Stomach (tissue), 9 donors: ENCODE data around the gene PSENEN. TPM values are rescaled to one million over a fixed set of nuclear protein-coding genes. Genes with fewer than 3 reads are reported as not detected.

Experiments used
- DNase-seq, 2 donors: peaks; one replicate each; pipeline versions ENCODE4 v3.0.0 to v3.0.0-alpha.2; 2013 to 2019
- H3K27ac ChIP-seq, 5 donors: fragments of 200-600 bp in 4 of 5; sonication (generic) in 4 of 5; one replicate each; pipeline ENCODE4 v1.5.1; 2013 to 2019; ENCODE audit warnings: mild to moderate bottlenecking in 1 of 5, moderate library complexity in 1 of 5
- H3K27me3 ChIP-seq, 3 donors: fragments of 200-600 bp; sonication (generic); one replicate each; pipeline ENCODE4 v1.5.1; 2017 to 2019; ENCODE audit warnings: mixed run types in 1 of 3
- H3K36me3 ChIP-seq, 4 donors: fragments of 200-600 bp; sonication (generic); 1 replicate in 3 of 4; 2 replicates in 1 of 4; pipeline ENCODE4 v1.5.1; 2016 to 2019
- H3K4me1 ChIP-seq, 4 donors: fragments of 200-600 bp; sonication (generic); one replicate each; pipeline ENCODE4 v1.5.1; 2016 to 2019
- H3K4me3 ChIP-seq, 4 donors: fragments of 200-600 bp; sonication (generic) in 3 of 4; one replicate each; pipeline ENCODE4 v1.5.1; 2016 to 2019; ENCODE audit warnings: mild to moderate bottlenecking in 1 of 4
- H3K9me3 ChIP-seq, 4 donors: fragments of 200-600 bp; sonication (generic); one replicate each; pipeline ENCODE4 v1.5.1; 2016 to 2019
- CTCF ChIP-seq, 7 experiments: fragments of 450-650 bp in 4 of 7; fragments of 200-600 bp in 3 of 7; sonication (generic) in 3 of 7; IDR thresholded peaks; one replicate each; pipeline ENCODE4 v1.5.1; 2016 to 2019; ENCODE audit warnings: antibody characterized with exemption in 7 of 7, control low read depth in 2 of 7, mild to moderate bottlenecking in 1 of 7
- EP300 ChIP-seq: sonication (generic); formaldehyde crosslinking; IDR thresholded peaks from one replicate; pipeline ENCODE4 v1.6.1; 2017; ENCODE audit warnings: antibody characterized with exemption
- POLR2A ChIP-seq, 4 donors: fragments of 450-650 bp; IDR thresholded peaks; one replicate each; pipeline ENCODE4 v1.6.1; 2016; ENCODE audit warnings: antibody characterized with exemption in 4 of 4, control low read depth in 2 of 4, mild to moderate bottlenecking in 1 of 4, moderate library complexity in 1 of 4
- POLR2AphosphoS5 ChIP-seq, 3 donors: sonication (generic); formaldehyde crosslinking; IDR thresholded peaks; one replicate each; pipeline ENCODE4 v1.6.1; 2016; ENCODE audit warnings: antibody characterized with exemption in 3 of 3
- WGBS, 5 donors: extraction: QIAGEN DNeasy Blood & Tissue Kit in 3 of 5; methylation state at CpG; one replicate each; pipeline versions ENCODE4 v1.1.5 to v1.1.7; 2013 to 2018; 5-methylcytosine and 5-hydroxymethylcytosine counted together
- intact Hi-C: fragments of 100-400 bp; cut with DNase I; formaldehyde crosslinking; loops from one replicate; pipeline ENCODE4 v1.15.1; 2023; ENCODE audit warnings: low total_unique reads
- polyA plus RNA-seq, 3 donors: library from polyadenylated mRNA; stranded (reverse); fragments of 200-250 nt; gene quantifications; one replicate each; pipeline ENCODE4 v1.2.3, GENCODE V29; 2013
- total RNA-seq, 5 donors: library from RNA; depleted of rRNA; stranded (reverse); fragments of >200 nt; gene quantifications; one replicate each; pipeline versions ENCODE4 v1.1.0 to v1.2.3, GENCODE V29; 2014 to 2016
- donor health status: healthy with polysubstance abuse.
- donor health status: Bipolar disorder and iron deficiency.
- donor health status: healthy.

Gene PSENEN
- total and polyA plus RNA-seq, 8 donors, result 9.3 to 101 (median 50.4) TPM; not detected in 1

- Histone ChIP-seq H3K4me1 (peaks cover 0 to 4% (median 1%) of the 10 kb centered on the region in 4 donors), H3K27me3 (no peaks in the 10 kb centered on the region), H3K27ac (no peak overlapping the region), H3K4me3 (no peak overlapping the region), H3K9me3 (no peaks in the 10 kb centered on the region), H3K36me3 (peaks cover 72 to 100% (median 100%) of the 10 kb centered on the region in 4 donors)
- intact Hi-C loops, result no loop called here
- TF ChIP-seq POLR2A (IDR thresholded peaks at IDR 0.05), result no peak
- no peak for TF ChIP-seq POLR2AphosphoS5 (IDR thresholded peaks at IDR 0.05)
- no peak for TF ChIP-seq EP300
- no peak for TF ChIP-seq CTCF (IDR thresholded peaks at IDR 0.05)
- WGBS, 5 donors, result 92 to 97% (median 96%) methylated on average over 8 of the region's 8 CpGs
- DNase-seq, result no peak
Measured at GRCh38 chr19:35734273-35734672, 11.2 kb upstream of the PSENEN start.

DNA sequence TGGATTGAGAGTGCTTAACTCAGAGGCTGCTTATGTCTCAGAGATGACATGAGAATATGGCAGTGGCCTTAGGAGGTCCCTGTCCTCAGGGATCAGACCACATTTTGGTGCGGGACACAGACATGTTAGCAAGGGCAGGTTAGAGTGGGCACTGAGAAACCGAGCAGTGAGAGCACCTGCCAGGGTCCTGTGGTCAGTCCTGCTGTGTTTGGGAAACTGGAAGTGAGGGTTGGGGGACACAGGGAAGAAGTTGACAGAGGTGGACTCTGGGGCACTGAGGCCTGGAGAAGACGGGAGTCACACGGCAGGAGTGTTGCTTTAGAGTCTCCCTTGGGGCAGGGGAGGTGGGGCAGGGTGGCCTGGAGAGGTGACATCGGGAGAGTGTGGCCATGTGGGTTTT, 10.6 kb upstream of the PSENEN start:
- WGBS, 5 donors, result 82 to 91% (median 87%) methylated on average over 5 of the region's 5 CpGs
- no peak overlapping the region for H3K4me3 ChIP-seq
- no peaks in the 10 kb centered on the region for H3K27me3 ChIP-seq
- H3K9me3 ChIP-seq, result no peaks in the 10 kb centered on the region
- H3K36me3 ChIP-seq, result peaks cover 66 to 94% (median 94%) of the 10 kb centered on the region in 4 donors
- peaks cover 3 to 10% (median 7%) of the 10 kb centered on the region in 4 donors for H3K4me1 ChIP-seq
- DNase-seq, result no peak
- no peak overlapping the region for H3K27ac ChIP-seq
- intact Hi-C loops, result no loop called here
- no peak for TF ChIP-seq CTCF (IDR thresholded peaks at IDR 0.05)
- no peak for TF ChIP-seq EP300
- TF ChIP-seq POLR2A (IDR thresholded peaks at IDR 0.05), result no peak
- no peak for TF ChIP-seq POLR2AphosphoS5 (IDR thresholded peaks at IDR 0.05)

- Histone ChIP-seq H3K4me3 (no peak overlapping the region), H3K4me1 (peaks cover 14 to 27% (median 24%) of the 10 kb centered on the region in 4 donors), H3K9me3 (no peaks in the 10 kb centered on the region), H3K27me3 (no peaks in the 10 kb centered on the region), H3K36me3 (peaks cover 42 to 74% (median 71%) of the 10 kb centered on the region in 4 donors), H3K27ac (no peak overlapping the region)
- DNase-seq, result no peak
- TF ChIP-seq POLR2A (IDR thresholded peaks at IDR 0.05) (no peak), POLR2AphosphoS5 (IDR thresholded peaks at IDR 0.05) (no peak), CTCF (IDR thresholded peaks at IDR 0.05) (peak in 1 of 7 experiments; percentile 18), EP300 (no peak)
- 86 to 92% (median 88%) methylated on average over 21 to 22 of the region's 22 CpGs for WGBS, 5 donors
- intact Hi-C loops, result no loop called here
Measured at GRCh38 chr19:35736913-35737886, 8.3 kb upstream of the PSENEN start.

DNA sequence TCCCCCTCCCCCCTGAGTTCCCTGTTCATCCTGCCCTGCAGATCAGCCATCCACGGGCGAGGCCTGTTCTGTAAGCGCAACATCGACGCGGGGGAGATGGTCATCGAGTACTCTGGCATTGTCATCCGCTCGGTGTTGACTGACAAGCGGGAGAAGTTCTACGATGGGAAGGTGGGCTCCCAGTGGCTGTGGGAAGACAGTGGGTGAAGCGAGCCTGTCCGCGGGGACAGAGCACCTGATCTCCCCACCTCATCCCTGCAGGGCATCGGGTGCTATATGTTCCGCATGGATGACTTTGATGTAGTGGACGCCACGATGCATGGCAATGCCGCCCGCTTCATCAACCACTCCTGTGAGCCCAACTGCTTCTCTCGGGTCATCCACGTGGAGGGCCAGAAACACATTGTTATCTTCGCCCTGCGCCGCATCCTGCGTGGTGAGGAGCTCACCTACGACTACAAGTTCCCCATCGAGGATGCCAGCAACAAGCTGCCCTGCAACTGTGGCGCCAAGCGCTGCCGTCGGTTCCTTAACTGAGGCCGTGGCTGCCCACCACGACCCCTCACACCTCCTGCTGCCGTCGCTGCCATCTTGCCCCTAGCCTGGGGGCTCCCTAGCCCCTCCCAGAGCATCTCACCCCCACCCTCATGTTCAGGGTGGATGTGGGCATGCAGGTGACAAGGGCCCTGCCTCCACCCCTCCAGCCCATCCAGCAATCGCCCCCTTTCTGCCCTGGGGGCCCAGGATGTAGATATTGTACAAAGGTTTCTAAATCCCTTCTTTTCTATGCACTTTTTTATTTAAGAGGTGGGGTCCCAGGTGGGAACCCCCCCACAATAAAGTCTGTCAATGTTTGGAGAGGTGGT, 7.2 kb upstream of the PSENEN start:
- 88 to 93% (median 92%) methylated on average over 19 to 37 of the region's 37 CpGs for WGBS, 5 donors
- no peak for TF ChIP-seq EP300
- TF ChIP-seq POLR2A (IDR thresholded peaks at IDR 0.05), result no peak
- no peak for TF ChIP-seq CTCF (IDR thresholded peaks at IDR 0.05)
- TF ChIP-seq POLR2AphosphoS5 (IDR thresholded peaks at IDR 0.05), result no peak
- Histone ChIP-seq H3K36me3 (peaks cover 35 to 70% (median 67%) of the 10 kb centered on the region in 4 donors), H3K27me3 (no peaks in the 10 kb centered on the region), H3K27ac (peak overlapping the region in 1 of 5 donors; percentile 56), H3K9me3 (no peaks in the 10 kb centered on the region), H3K4me1 (peaks cover 14 to 36% (median 24%) of the 10 kb centered on the region in 4 donors), H3K4me3 (no peak overlapping the region)
- no peak for DNase-seq
- intact Hi-C loops, result no loop called here
